Endothelial cell of umbilical vein (primary cell): Measurements from ENCODE around the gene RAD9A.

ENCODE experiments used
- CTCF ChIP-seq, 2 donors: IDR thresholded peaks; 1 replicate in 1 of 2; 2 replicates in 1 of 2; pipeline ENCODE4 v1.5.1; 2011; ENCODE audit warnings: low read length in 2 of 2, mild to moderate bottlenecking in 2 of 2, moderate library complexity in 2 of 2, control low read depth in 1 of 2, inconsistent platforms in 1 of 2, low read depth in 1 of 2; ENCODE audit not compliant: insufficient read depth in 1 of 2; ENCODE audit errors: extremely low read depth in 1 of 2
- FOS ChIP-seq: IDR thresholded peaks from 2 replicates; pipeline ENCODE4 v1.6.1; 2011; ENCODE audit warnings: mild to moderate bottlenecking, low read length, moderate library complexity, borderline replicate concordance; ENCODE audit not compliant: insufficient read depth
- JUN ChIP-seq: IDR thresholded peaks from 2 replicates; pipeline ENCODE4 v1.6.1; 2011; ENCODE audit warnings: borderline replicate concordance, low read depth; ENCODE audit not compliant: insufficient read length, insufficient read depth
- MAX ChIP-seq: IDR thresholded peaks from 2 replicates; pipeline ENCODE4 v1.6.1; 2011; ENCODE audit not compliant: insufficient read depth, insufficient read length
- MYC ChIP-seq: IDR thresholded peaks from one replicate; pipeline ENCODE4 v1.6.1; 2011; ENCODE audit warnings: mild to moderate bottlenecking, low read depth, low read length
- POLR2A ChIP-seq: IDR thresholded peaks from 2 replicates; pipeline ENCODE4 v1.6.1; 2012; ENCODE audit warnings: low read depth, mild to moderate bottlenecking, control low read depth, low read length
- POLR2AphosphoS5 ChIP-seq: IDR thresholded peaks from 2 replicates; pipeline ENCODE4 v1.6.1; 2012; ENCODE audit warnings: low read depth, mild to moderate bottlenecking, control low read depth, low read length, moderate library complexity; ENCODE audit not compliant: insufficient read depth

- TF ChIP-seq JUN (no peak), CTCF (IDR thresholded peaks at IDR 0.05; ENCODE audit: extremely low read depth in 1 of 2, insufficient read depth in 1 of 2, low read depth in 1 of 2, low read length in 2 of 2) (no peak), POLR2A (no peak), MYC (no peak), POLR2AphosphoS5 (no peak), FOS (no peak), MAX (no peak)
Observed at GRCh38 chr11:67410369-67410831, 18.6 kb downstream of the RAD9A start.
